OCI-LY3 (cell line): ENCODE results near the gene ZEB1.

Experiments
- CTCF ChIP-seq: fragments of 200-600, 300-600 bp; sonication (generic); IDR thresholded peaks from 2 replicates; pipeline ENCODE4 v1.5.1; 2014; ENCODE audit warnings: antibody characterized with exemption, low read length, low read depth
- EZH2phosphoT487 ChIP-seq: fragments of 200-600 bp; shearing (Covaris generic); IDR thresholded peaks from 2 replicates; pipeline ENCODE4 v1.6.1; 2018; ENCODE audit warnings: antibody characterized with exemption, mixed run types, low read depth

GRCh38 chr10:31476088-31476487 is 157.1 kb downstream of the ZEB1 start:
- TF ChIP-seq CTCF (no peak), EZH2phosphoT487 (no peak)
